Neural cell (in vitro differentiated cells): Measurements from ENCODE around the gene ASPDH. TPM values are rescaled to one million over a fixed set of nuclear protein-coding genes. Genes with fewer than 3 reads are reported as not detected.
A peak's percentile ranks its signal among the peaks of the same experiment; 100 is the strongest.

Source experiments
- H2AFZ ChIP-seq: fragments of 200-600, 300-800 bp; sonication (generic), shearing (Covaris generic); 2 replicates; pipeline ENCODE4 v1.6.0; 2014; ENCODE audit warnings: low read depth, mild to moderate bottlenecking, antibody characterized with exemption, low read length, moderate library complexity
- H3F3A ChIP-seq: fragments of 200-600 bp; shearing (Covaris generic); 2 replicates; pipeline ENCODE4 v1.6.1; 2016; ENCODE audit warnings: mild to moderate bottlenecking, moderate library complexity, mixed read lengths, antibody characterized with exemption, low read length; ENCODE audit not compliant: insufficient read depth, poor library complexity, severe bottlenecking
- H3K27ac ChIP-seq: fragments of 200-600, 300-800 bp; sonication (generic), shearing (Covaris generic); 2 replicates; pipeline ENCODE4 v1.5.1; 2014; ENCODE audit warnings: mild to moderate bottlenecking, low read length, moderate library complexity
- H3K27me3 ChIP-seq: fragments of 300-800, 200-600 bp; sonication (generic), shearing (Covaris generic); 2 replicates; pipeline ENCODE4 v1.6.0; 2014; ENCODE audit warnings: mild to moderate bottlenecking, low read depth, low read length, moderate library complexity; ENCODE audit not compliant: insufficient read depth
- H3K36me3 ChIP-seq: fragments of 300-800, 200-600 bp; sonication (generic), shearing (Covaris generic); 2 replicates; pipeline ENCODE4 v1.5.1; 2014; ENCODE audit warnings: mild to moderate bottlenecking, antibody characterized with exemption, low read length, moderate library complexity; ENCODE audit not compliant: insufficient read depth
- H3K4me2 ChIP-seq: fragments of 300-800, 200-600 bp; sonication (generic), shearing (Covaris generic); 2 replicates; pipeline ENCODE4 v1.6.0; 2014; ENCODE audit warnings: mild to moderate bottlenecking, low read length
- H3K4me3 ChIP-seq: fragments of 300-800, 200-600 bp; sonication (generic), shearing (Covaris generic); 2 replicates; pipeline ENCODE4 v1.5.1; 2014; ENCODE audit warnings: mild to moderate bottlenecking, low read length, moderate library complexity
- H3K79me2 ChIP-seq: fragments of 200-600 bp; shearing (Covaris generic); replicated peaks from 2 replicates; pipeline ENCODE4 v1.6.0; 2014; ENCODE audit warnings: mild to moderate bottlenecking, low read length, moderate library complexity; ENCODE audit not compliant: insufficient read depth
- H3K9ac ChIP-seq: fragments of 300-800, 200-600 bp; sonication (generic), shearing (Covaris generic); 2 replicates; pipeline ENCODE4 v1.6.1; 2016; ENCODE audit warnings: mild to moderate bottlenecking, low read length, mixed read lengths
- H3K9me2 ChIP-seq: fragments of 200-600 bp; shearing (Covaris generic); 2 replicates; pipeline ENCODE4 v1.6.1; 2016; ENCODE audit warnings: mild to moderate bottlenecking, low read length, mixed read lengths; ENCODE audit not compliant: insufficient read depth
- H3K9me3 ChIP-seq: fragments of 200-600, 300-800 bp; sonication (generic), shearing (Covaris generic); 2 replicates; pipeline ENCODE4 v1.6.1; 2016; ENCODE audit warnings: mild to moderate bottlenecking, mixed run types, low read length, moderate library complexity, mixed read lengths
- H4K20me1 ChIP-seq: fragments of 200-600 bp; shearing (Covaris generic); 2 replicates; pipeline ENCODE4 v1.6.1; 2016; ENCODE audit warnings: mild to moderate bottlenecking, mixed run types; ENCODE audit not compliant: insufficient read depth
- EP300 ChIP-seq: fragments of 450-650 bp; conservative IDR thresholded peaks from 2 replicates; pipeline ENCODE4 v1.6.1; 2014; ENCODE audit warnings: antibody characterized with exemption, mild to moderate bottlenecking, moderate library complexity; ENCODE audit not compliant: poor library complexity, severe bottlenecking
- EZH2 ChIP-seq: fragments of 200-600, 300-800 bp; shearing (Covaris generic), sonication (generic); IDR thresholded peaks from 2 replicates; pipeline ENCODE4 v1.6.1; 2014; ENCODE audit warnings: antibody characterized with exemption, low read length, borderline replicate concordance, mild to moderate bottlenecking; ENCODE audit not compliant: insufficient read depth, poor library complexity, severe bottlenecking
- MXI1 ChIP-seq: fragments of 450-650 bp; conservative IDR thresholded peaks from 2 replicates; pipeline ENCODE4 v1.6.1; 2014; ENCODE audit warnings: antibody characterized with exemption, mild to moderate bottlenecking; ENCODE audit not compliant: poor library complexity, severe bottlenecking
- POLR2AphosphoS5 ChIP-seq: IDR thresholded peaks from 2 replicates; pipeline ENCODE4 v1.6.1; 2012
- RAD21 ChIP-seq: fragments of 450-650 bp; conservative IDR thresholded peaks from 2 replicates; pipeline ENCODE4 v1.6.1; 2014; ENCODE audit warnings: antibody characterized with exemption, mild to moderate bottlenecking, moderate library complexity
- SMC3 ChIP-seq: fragments of 450-650 bp; conservative IDR thresholded peaks from 2 replicates; pipeline ENCODE4 v1.6.1; 2014; ENCODE audit warnings: antibody characterized with exemption, mild to moderate bottlenecking, moderate library complexity; ENCODE audit not compliant: poor library complexity
- TAF1 ChIP-seq: IDR thresholded peaks from 2 replicates; pipeline ENCODE4 v1.6.1; 2012; ENCODE audit warnings: low read depth
- polyA plus RNA-seq: library from polyadenylated mRNA; depleted of rRNA; stranded (reverse); fragments of >200 nt; gene quantifications from 2 replicates; pipeline ENCODE4 v1.2.3, GENCODE V29; 2014
- TF ChIP-seq, protein P1 (sequence below): fragments of 450-650 bp; IDR thresholded peaks from 2 replicates; pipeline ENCODE4 v1.5.1; 2014; ENCODE audit warnings: antibody characterized with exemption, mild to moderate bottlenecking, moderate library complexity; ENCODE audit not compliant: poor library complexity, severe bottlenecking
- TF ChIP-seq, protein P2 (sequence below): IDR thresholded peaks from 2 replicates; pipeline ENCODE4 v1.6.1; 2012; ENCODE audit warnings: borderline replicate concordance

Gene ASPDH
- polyA plus RNA-seq, 1 donor from 2014 or later, result not detected

GRCh38 chr19:50548191-50549058, 34.7 kb upstream of the ASPDH start:
- H3K4me3 ChIP-seq, result peak overlapping the region; percentile 84
- H3K9me3 ChIP-seq, result no peaks in the 10 kb centered on the region
- TF ChIP-seq, protein P1, sequence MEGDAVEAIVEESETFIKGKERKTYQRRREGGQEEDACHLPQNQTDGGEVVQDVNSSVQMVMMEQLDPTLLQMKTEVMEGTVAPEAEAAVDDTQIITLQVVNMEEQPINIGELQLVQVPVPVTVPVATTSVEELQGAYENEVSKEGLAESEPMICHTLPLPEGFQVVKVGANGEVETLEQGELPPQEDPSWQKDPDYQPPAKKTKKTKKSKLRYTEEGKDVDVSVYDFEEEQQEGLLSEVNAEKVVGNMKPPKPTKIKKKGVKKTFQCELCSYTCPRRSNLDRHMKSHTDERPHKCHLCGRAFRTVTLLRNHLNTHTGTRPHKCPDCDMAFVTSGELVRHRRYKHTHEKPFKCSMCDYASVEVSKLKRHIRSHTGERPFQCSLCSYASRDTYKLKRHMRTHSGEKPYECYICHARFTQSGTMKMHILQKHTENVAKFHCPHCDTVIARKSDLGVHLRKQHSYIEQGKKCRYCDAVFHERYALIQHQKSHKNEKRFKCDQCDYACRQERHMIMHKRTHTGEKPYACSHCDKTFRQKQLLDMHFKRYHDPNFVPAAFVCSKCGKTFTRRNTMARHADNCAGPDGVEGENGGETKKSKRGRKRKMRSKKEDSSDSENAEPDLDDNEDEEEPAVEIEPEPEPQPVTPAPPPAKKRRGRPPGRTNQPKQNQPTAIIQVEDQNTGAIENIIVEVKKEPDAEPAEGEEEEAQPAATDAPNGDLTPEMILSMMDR, result no peak
- TF ChIP-seq TAF1 (no peak), EP300 (no peak), EZH2 (no peak), SMC3 (no peak), MXI1 (no peak), POLR2AphosphoS5 (no peak), RAD21 (no peak)
- TF ChIP-seq, protein P2, sequence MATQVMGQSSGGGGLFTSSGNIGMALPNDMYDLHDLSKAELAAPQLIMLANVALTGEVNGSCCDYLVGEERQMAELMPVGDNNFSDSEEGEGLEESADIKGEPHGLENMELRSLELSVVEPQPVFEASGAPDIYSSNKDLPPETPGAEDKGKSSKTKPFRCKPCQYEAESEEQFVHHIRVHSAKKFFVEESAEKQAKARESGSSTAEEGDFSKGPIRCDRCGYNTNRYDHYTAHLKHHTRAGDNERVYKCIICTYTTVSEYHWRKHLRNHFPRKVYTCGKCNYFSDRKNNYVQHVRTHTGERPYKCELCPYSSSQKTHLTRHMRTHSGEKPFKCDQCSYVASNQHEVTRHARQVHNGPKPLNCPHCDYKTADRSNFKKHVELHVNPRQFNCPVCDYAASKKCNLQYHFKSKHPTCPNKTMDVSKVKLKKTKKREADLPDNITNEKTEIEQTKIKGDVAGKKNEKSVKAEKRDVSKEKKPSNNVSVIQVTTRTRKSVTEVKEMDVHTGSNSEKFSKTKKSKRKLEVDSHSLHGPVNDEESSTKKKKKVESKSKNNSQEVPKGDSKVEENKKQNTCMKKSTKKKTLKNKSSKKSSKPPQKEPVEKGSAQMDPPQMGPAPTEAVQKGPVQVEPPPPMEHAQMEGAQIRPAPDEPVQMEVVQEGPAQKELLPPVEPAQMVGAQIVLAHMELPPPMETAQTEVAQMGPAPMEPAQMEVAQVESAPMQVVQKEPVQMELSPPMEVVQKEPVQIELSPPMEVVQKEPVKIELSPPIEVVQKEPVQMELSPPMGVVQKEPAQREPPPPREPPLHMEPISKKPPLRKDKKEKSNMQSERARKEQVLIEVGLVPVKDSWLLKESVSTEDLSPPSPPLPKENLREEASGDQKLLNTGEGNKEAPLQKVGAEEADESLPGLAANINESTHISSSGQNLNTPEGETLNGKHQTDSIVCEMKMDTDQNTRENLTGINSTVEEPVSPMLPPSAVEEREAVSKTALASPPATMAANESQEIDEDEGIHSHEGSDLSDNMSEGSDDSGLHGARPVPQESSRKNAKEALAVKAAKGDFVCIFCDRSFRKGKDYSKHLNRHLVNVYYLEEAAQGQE, result no peak
- no peaks in the 10 kb centered on the region for H3K36me3 ChIP-seq
- H3K27ac ChIP-seq, result no peak overlapping the region
- H3K9ac ChIP-seq, result no peak overlapping the region
- H3K79me2 ChIP-seq, result peaks cover 51% of the 10 kb centered on the region
- no peak overlapping the region for H2AFZ ChIP-seq
- H4K20me1 ChIP-seq, result peaks cover 13% of the 10 kb centered on the region
- no peaks in the 10 kb centered on the region for H3K27me3 ChIP-seq
- H3F3A ChIP-seq, result no peaks in the 10 kb centered on the region
- no peaks in the 10 kb centered on the region for H3K9me2 ChIP-seq
- H3K4me2 ChIP-seq, result no peak overlapping the region

DNA sequence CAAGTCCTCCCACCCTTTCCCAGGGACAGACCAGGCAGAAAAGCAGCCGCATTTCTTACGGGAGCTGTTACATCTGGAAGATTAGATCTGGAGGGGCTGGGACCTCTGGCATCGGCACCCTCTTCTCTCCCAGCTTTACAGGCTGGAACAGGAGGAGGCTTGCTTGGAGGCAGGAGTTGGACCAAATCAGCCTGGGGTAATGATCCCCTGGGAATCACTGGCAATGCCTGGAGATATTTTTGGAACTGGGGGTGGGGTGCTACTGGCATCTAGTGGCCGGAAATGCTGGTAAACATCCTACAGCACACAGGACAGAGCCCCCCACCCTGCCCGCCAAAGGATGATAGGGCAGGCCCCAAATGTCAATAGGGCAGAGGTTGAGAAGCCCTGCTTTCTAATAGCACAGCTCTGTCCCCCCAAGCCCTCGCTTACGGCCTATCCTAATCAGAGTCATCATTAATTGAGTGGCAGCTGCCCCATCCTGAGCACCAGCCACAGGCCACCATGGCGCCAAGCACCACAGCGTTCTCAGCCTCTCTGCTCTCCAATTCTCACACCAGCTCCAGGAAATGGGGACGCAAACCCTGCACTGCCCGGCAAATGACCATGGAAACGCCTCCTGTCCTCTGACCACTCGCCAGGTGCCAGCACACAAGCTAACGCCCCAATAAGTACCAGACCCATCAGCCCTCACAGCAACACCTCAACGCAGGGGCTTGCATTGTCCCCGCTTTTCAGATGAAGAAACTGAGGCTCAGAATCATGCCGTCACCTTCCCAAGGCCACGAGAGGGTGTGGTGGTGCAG, 33.9 kb upstream of the ASPDH start:
- Histone ChIP-seq H3K36me3 (no peaks in the 10 kb centered on the region), H3K27ac (no peak overlapping the region), H3K9me2 (no peaks in the 10 kb centered on the region)

More for the DNA sequence above, 33.9 kb upstream of the ASPDH start:
- Histone ChIP-seq H3K9ac (no peak overlapping the region), H2AFZ (no peak overlapping the region), H3K4me2 (no peak overlapping the region), H3K79me2 (peaks cover 46% of the 10 kb centered on the region), H3K27me3 (no peaks in the 10 kb centered on the region), H3K9me3 (no peaks in the 10 kb centered on the region), H3K4me3 (no peak overlapping the region), H4K20me1 (peaks cover 13% of the 10 kb centered on the region), H3F3A (no peaks in the 10 kb centered on the region)
- no peak for TF ChIP-seq RAD21
